ENCODE data around the gene LRRC1.
"Not testable (repeated sequence)": the region's sequence is repeated elsewhere in the genome, so short reads cannot be mapped to it uniquely, and the experiment has no call there.

LRRC1 gene

DNA sequence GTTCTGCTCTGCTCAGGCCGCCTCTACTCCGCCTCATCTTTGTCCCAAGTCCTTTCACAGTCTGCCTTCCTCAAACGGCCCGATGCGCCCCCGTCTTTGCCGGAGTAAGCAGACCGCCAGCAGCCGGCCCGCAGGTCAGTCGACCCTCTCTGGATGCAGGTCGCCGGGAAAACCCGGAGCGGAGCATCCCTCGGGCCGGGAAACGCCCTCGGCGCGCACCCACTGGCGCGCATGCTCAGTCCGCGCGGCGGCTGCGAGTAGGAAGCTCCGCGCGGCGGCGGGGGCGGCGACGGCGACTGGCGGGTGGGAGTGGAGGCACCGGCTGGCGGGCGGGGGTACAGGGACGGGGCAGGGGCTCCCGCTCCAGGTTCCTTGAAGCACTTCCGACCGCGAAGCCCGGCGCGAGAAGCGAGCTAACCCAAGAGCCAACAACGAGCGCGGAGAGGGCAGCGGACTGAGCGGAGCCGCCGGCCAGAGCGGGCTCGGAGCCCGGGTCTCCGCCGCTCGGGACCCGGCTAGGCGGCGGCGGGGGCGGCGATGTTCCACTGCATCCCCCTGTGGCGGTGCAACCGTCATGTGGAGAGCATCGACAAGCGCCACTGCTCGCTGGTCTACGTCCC lies at the start of gene LRRC1:
LRRC1 (plus strand) TSS at position 286 of the 620 bp plus-strand sequence; CDS start at position 538, 252 bp downstream.
- peak; percentile 82 for DNase-seq

GRCh38 chr6:53746442-53747103 lies 48.2 kb upstream of the LRRC1 start:
- peak; percentile 84 for DNase-seq

GRCh38 chr6:53750052-53750650 lies 44.7 kb upstream of the LRRC1 start:
- no peak for DNase-seq

DNA sequence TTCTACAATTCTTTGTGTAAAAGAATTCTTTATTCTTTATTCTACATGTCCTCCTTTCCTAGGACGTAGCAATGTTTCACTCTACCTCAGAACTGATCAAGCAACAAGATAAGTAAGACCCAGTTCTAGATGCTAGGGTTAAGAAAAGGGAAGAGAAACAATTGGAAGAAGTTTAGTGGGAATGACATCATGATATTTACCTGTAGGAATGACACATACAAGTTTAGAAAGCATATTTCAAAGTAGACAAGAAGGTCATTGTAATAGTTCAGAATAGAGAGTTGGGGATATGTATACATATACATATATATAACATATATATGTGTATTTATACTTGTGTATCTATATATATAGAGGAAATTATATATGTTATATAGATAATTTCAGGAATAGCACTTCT lies 43.4 kb upstream of the LRRC1 start:
- DNase-seq: no peak

DNA sequence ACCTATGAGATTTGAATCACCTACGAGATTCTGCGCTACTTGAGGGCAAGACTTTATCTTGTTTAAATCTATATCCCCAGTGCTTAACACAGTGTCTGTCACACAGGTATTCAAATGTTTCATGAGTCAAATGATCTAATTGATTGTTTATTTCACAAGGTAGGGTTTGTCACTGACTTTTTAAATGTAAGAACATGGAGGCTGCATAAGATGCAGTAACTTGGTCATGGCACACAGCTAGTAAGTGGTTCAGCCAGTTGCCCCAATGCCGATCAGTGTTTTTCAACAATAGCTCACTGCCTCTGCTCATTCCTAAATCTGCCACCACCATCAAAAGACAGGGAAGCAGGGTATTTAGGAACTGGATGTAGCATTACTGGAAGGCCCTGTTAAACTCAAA lies 42.4 kb upstream of the LRRC1 start:
- DNase-seq: no peak

DNA sequence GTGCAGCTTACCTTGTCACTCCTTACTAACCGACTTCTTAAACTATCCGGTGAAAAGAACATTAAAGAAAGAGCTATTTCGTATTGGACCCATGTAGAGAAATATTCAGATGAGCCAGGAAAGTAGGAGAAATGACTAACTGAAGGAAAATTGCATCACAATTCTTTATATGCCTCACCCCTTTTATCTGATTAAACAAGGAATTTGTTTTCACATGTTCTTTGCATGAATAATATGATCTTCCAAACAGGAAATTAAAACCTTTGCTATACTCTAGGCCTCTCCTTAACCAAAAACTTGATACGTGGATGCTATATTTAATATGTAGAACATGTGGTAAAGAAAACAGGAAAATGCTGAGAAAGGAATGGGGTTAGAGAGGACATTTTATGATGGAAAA lies 41.9 kb upstream of the LRRC1 start:
- no peak for DNase-seq

- DNase-seq: no peak
Measured at GRCh38 chr6:53754330-53754729, 40.5 kb upstream of the LRRC1 start.

DNA sequence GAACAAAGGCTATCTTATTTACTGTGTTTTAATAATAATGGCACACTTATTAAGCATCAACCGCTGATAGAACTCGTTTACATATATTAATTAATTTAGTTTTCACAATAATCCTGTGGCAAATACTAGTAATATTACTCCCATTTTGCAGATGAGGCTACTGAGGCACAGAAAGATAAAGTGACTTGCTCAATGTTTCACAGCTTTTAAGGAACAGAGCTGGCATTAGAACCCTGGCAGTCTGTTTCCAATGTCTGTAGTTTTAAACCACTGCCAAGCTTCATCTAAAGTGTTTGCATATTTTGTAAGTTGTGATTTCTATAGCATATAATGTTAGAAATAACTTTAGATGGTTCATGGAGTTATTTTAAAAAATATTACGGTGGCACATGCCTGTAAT lies 38.4 kb upstream of the LRRC1 start:
- no peak for DNase-seq

GRCh38 chr6:53758496-53758895 lies 36.3 kb upstream of the LRRC1 start:
- DNase-seq: no peak

GRCh38 chr6:53761036-53761435 lies 33.8 kb upstream of the LRRC1 start:
- DNase-seq: no peak

- no peak for DNase-seq
Measured at GRCh38 chr6:53765270-53765669, 29.5 kb upstream of the LRRC1 start.

DNA sequence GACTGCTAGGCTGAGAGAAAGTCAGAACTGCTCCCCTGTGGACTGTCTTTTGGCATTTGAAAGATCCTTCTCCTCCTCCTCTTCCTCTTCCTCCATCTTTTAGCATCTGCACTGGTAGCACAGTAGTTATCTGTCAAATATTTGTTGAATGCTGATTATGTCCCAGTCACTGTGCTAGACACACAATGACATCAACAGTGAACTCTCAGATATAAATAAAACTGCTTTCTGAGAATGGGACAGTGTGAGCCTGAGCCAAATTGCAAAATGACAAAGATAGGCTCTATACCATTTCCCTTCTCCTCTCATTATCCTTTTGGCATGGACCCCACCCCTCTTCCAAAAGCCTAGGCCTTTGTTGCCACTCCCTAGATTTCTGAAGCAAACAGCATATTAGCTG lies 27.9 kb upstream of the LRRC1 start:
- DNase-seq: no peak

GRCh38 chr6:53767941-53768340 lies 26.9 kb upstream of the LRRC1 start:
- no peak for DNase-seq

- DNase-seq: no peak
Measured at GRCh38 chr6:53768636-53769035, 26.2 kb upstream of the LRRC1 start.

DNA sequence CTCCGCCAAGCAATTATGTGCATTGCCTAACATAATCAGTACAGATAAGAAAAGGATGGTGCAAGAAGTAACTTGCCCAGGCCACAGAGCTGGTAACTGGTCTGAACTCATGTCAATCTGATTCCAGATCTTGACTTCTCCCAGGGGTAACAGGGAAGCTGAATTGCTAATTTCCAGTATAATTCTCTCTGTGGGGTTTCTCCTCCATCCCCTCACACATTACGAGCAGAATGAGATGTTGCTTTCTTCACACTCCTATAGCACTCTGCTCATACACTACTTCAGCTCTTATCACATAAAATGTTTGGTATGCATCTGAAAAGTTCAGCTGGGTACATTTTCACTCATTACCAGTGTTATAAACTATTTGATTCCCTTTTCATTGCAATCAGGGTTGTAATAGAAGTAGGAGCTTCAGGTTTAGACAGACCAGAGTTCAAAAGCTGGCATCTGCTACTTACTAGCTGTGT lies 24.0 kb upstream of the LRRC1 start:
- no peak for DNase-seq

DNA sequence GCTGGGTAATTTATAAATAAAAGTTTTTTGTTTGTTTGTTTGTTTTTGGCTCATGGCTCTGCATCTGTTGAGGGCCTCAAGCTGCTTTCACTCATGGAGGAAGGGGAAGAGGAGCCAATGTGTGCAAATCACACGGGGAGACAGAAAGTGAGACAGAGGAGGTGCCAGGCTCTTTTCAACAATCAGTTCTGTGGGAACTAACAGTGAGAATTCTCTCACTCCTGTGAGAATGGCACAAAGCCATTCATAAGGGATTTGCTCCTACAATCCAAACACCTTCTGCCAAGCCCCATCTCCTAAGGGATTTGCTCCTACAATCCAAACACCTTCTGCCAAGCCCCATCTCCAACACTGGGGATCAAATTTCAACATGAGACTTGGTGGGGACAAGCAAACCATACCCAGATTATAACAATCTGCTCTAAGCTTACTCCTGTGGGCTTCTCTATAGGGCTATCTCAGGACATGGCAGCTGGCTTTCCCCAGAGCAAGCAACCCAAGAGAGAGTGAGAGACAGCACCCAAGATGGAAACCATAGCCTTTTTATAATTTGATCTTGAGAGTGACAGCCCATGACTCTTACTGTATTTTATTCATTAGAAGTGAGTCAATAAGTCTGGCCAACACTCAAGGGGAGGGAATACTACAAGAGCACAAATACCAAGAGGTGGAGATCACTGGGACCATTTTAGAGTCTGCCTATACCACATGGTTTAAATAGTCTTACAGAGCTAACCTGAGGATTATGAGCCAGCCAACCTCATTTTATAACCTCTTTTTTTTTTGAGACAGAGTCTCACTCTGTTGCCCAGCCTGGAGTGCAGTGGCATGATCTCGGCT lies 22.8 kb upstream of the LRRC1 start:
- DNase-seq: no peak

GRCh38 chr6:53773044-53773696 lies 21.6 kb upstream of the LRRC1 start:
- no peak for DNase-seq

- not testable (repeated sequence) for DNase-seq
Measured at GRCh38 chr6:53776152-53776551, 18.7 kb upstream of the LRRC1 start.

DNA sequence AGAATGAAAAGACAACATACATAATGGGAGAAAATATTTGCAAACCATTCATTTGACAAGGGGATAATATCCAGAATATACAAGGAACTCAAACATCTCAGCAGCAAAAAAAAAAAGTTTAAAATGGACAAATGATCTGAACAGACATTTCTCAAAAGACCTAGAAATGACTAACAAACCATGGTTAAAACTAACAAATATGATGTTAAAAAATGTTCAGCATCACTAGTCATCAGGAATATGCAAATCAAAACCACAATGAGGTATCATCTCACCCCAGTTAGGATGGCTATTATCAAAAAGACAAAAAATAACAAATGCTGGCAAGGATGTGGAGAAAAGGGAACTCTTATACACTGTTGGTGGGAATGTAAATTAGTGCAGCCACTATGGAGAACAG lies 9.8 kb upstream of the LRRC1 start:
- DNase-seq: not testable (repeated sequence)

DNA sequence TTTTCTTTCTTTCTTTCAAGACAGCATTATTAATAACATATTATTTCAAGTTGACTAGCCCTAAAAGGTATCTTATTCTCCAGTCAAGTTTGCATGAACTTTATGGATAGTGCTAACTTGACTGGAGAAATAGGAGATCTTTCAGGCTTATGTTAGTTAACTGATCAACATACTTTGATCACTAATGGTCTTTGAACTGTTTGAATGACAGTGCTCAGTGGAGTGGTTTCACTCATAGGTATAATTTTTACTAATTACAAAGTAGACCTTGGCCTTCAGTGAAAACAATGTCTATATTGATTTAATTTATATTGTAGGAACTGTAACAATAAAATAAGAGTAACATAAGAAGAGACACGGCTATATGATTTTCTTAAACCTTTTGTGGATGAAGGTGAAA lies 8.0 kb upstream of the LRRC1 start:
- DNase-seq: no peak

DNA sequence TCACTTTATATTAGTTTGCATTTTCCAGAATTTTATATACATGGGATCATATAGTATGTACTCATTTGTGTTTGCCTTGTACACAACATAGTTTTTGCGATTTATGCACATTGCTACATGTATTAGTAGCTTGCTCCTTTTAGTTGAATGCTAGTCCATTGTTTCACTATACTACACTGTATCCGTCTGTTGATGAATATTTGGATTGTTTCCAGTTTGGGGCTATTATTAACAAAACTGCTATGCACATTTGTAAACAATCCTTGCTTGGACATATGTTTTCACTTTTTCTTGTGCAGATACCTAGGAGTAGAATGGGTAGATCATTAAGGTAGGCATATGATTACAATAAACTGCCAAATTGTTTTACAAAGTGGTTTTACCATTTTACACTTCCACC lies 3.9 kb upstream of the LRRC1 start:
- no peak for DNase-seq

- DNase-seq: no peak
Measured at GRCh38 chr6:53792016-53792415, 2.8 kb upstream of the LRRC1 start.

DNA sequence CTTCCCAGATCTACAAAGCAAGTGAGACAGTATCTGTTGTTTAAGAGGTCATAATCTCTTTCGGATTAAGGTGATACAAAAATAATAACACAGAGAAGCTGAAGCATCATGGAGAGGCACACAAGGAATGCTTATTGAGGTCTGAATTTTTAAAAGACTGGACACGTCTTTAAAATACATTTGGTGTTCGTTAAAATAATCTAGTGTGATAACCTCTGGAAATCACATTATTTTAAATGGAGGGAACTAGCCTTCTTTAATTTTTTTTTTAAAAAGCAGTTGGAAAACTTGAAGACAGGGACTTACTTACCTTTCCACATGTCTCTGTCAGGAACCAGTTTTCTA lies 1.9 kb upstream of the LRRC1 start:
- DNase-seq: no peak
